CD4-positive, alpha-beta memory T cell (primary cell): Measurements from ENCODE around the gene ZNF777. TPM values are rescaled to one million over a fixed set of nuclear protein-coding genes. Genes with fewer than 3 reads are reported as not detected.

Source experiments
- CTCF ChIA-PET: fragments of 350-600 bp; sonication (Branson Sonifier 250); formaldehyde crosslinking; loops from one replicate; lab custom pipeline; 2021; ENCODE audit warnings: inconsistent platforms; ENCODE audit not compliant: partially characterized antibody; lab: Charles Lee
- POLR2A ChIA-PET: fragments of 350-600 bp; sonication (Branson Sonifier 250); formaldehyde crosslinking; loops from one replicate; lab custom pipeline; 2021; ENCODE audit not compliant: partially characterized antibody; lab: Charles Lee
- DNase-seq, 5 donors: peaks; one replicate each; pipeline versions ENCODE4 v3.0.0 to v3.0.0-alpha.2; 2020 to 2022; ENCODE audit warnings: mixed read lengths in 1 of 5
- H3K27ac ChIP-seq: one replicate; pipeline ENCODE4 v1.7.0; 2013; ENCODE audit warnings: low read depth, low read length
- H3K27me3 ChIP-seq: 2 replicates; pipeline ENCODE4 v1.7.0; 2013; ENCODE audit warnings: mild to moderate bottlenecking, low read length, moderate library complexity; ENCODE audit not compliant: insufficient read depth
- H3K36me3 ChIP-seq: 2 replicates; pipeline ENCODE4 v1.7.0; 2013; ENCODE audit warnings: mild to moderate bottlenecking, low read length, moderate library complexity; ENCODE audit not compliant: insufficient read depth
- H3K4me1 ChIP-seq: 2 replicates; pipeline ENCODE4 v1.7.0; 2013; ENCODE audit warnings: mild to moderate bottlenecking, low read length, moderate library complexity; ENCODE audit not compliant: insufficient read depth
- H3K4me3 ChIP-seq, 2 donors: one replicate each; pipeline ENCODE4 v1.7.0; 2013; ENCODE audit warnings: low read length in 2 of 2, mild to moderate bottlenecking in 1 of 2
- H3K9me3 ChIP-seq, 2 donors: one replicate each; pipeline ENCODE4 v1.7.0; 2013; ENCODE audit warnings: low read length in 2 of 2, control low read depth in 1 of 2; ENCODE audit not compliant: control insufficient read depth in 1 of 2
- H3K27ac Mint-ChIP-seq, 7 donors: one replicate each; pipeline ENCODE4 v1.8.0; 2020 to 2021; ENCODE audit warnings: mixed read lengths in 7 of 7, mild to moderate bottlenecking in 6 of 7, inconsistent platforms in 3 of 7, moderate library complexity in 3 of 7
- H3K27me3 Mint-ChIP-seq, 2 donors: one replicate each; pipeline ENCODE4 v1.8.0; 2020 to 2021; ENCODE audit warnings: mixed read lengths in 2 of 2
- H3K36me3 Mint-ChIP-seq, 2 donors: one replicate each; pipeline ENCODE4 v1.8.0; 2020 to 2021; ENCODE audit warnings: mixed read lengths in 2 of 2, inconsistent platforms in 1 of 2, mild to moderate bottlenecking in 1 of 2
- H3K4me1 Mint-ChIP-seq, 4 donors: one replicate each; pipeline ENCODE4 v1.8.0; 2020 to 2021; ENCODE audit warnings: mixed read lengths in 4 of 4, mild to moderate bottlenecking in 1 of 4
- H3K4me3 Mint-ChIP-seq, 8 donors: one replicate each; pipeline ENCODE4 v1.8.0; 2020 to 2021; ENCODE audit warnings: mixed read lengths in 8 of 8, mild to moderate bottlenecking in 7 of 8, moderate library complexity in 6 of 8, inconsistent platforms in 3 of 8
- H3K9me3 Mint-ChIP-seq, 8 donors: one replicate each; pipeline ENCODE4 v1.8.0; 2020 to 2021; ENCODE audit warnings: mixed read lengths in 8 of 8, mild to moderate bottlenecking in 5 of 8, inconsistent platforms in 3 of 8, moderate library complexity in 1 of 8
- intact Hi-C: fragments of 100-400 bp; cut with micrococcal nuclease; formaldehyde crosslinking; loops from one replicate; pipeline ENCODE4 v1.15.1; 2023
- polyA plus RNA-seq, 2 donors: library from polyadenylated mRNA; unstranded; fragments of 300-500 nt; fragmentation: Illumina TruSeq; gene quantifications; one replicate each; pipeline ENCODE4 v1.2.3, GENCODE V29; 2021
- total RNA-seq, 2 experiments: library from RNA; stranded (reverse); gene quantifications; one replicate each; pipeline ENCODE4 v1.2.3, GENCODE V29; 2021

Gene ZNF777
- total and polyA plus RNA-seq, 4 experiments from 2014 or later: 0.19 to 16.8 (median 9.8) TPM

- Histone ChIP-seq H3K9me3 (no peaks in the 10 kb centered on the region), H3K27ac (no peak overlapping the region), H3K36me3 (peaks cover 23% of the 10 kb centered on the region), H3K27me3 (no peaks in the 10 kb centered on the region), H3K4me3 (no peak overlapping the region), H3K4me1 (peaks cover 10% of the 10 kb centered on the region)
- POLR2A ChIA-PET: no interaction called here
- no peaks in the 10 kb centered on the region for H3K27me3 Mint-ChIP-seq
- no peak for DNase-seq
- no peaks in the 10 kb centered on the region for H3K9me3 Mint-ChIP-seq
- peak overlapping the region in 1 of 7 donors; percentile 57 for H3K27ac Mint-ChIP-seq
- no peak overlapping the region for H3K4me3 Mint-ChIP-seq
- CTCF ChIA-PET: interaction anchor here (1.5 kb wide), 1 partner anchor 159 kb away, joined by 4 read pairs; no protein-coding TSS in a partner anchor
- H3K4me1 Mint-ChIP-seq: peaks cover 10 to 16% (median 14%) of the 10 kb centered on the region in 4 donors
- intact Hi-C loops: no loop called here
- H3K36me3 Mint-ChIP-seq: peaks cover 32 to 47% of the 10 kb centered on the region in 2 donors
Observed at GRCh38 chr7:149443523-149443922, 17.3 kb downstream of the ZNF777 start.

- no peak overlapping the region for H3K27ac ChIP-seq
- Mint-ChIP-seq H3K27ac (no peak overlapping the region), H3K27me3 (no peaks in the 10 kb centered on the region), H3K9me3 (no peaks in the 10 kb centered on the region), H3K4me3 (no peak overlapping the region), H3K4me1 (peaks cover 10 to 16% (median 14%) of the 10 kb centered on the region in 4 donors), H3K36me3 (peaks cover 32 to 47% of the 10 kb centered on the region in 2 donors)
- H3K4me1 ChIP-seq: peaks cover 10% of the 10 kb centered on the region
- intact Hi-C loops: no loop called here
- DNase-seq: no peak
- H3K9me3 ChIP-seq: no peaks in the 10 kb centered on the region
- no peaks in the 10 kb centered on the region for H3K27me3 ChIP-seq
- POLR2A ChIA-PET: no interaction called here
- peaks cover 22% of the 10 kb centered on the region for H3K36me3 ChIP-seq
- CTCF ChIA-PET: interaction anchor here (2.8 kb wide), 1 partner anchor 18 kb away, joined by 7 read pairs; the partner anchor contains the start of gene ZNF777
- no peak overlapping the region for H3K4me3 ChIP-seq
Observed at GRCh38 chr7:149442924-149443323, 17.9 kb downstream of the ZNF777 start.

- CTCF ChIA-PET: interaction anchor here (1.3 to 2.8 kb wide), 3 partner anchors 14 to 21 kb away, joined by 3 to 9 read pairs (median 7); partner anchors contain the start of gene ZNF777
- DNase-seq: no peak
- H3K27me3 ChIP-seq: no peaks in the 10 kb centered on the region
- no peak overlapping the region for H3K27ac ChIP-seq
- Mint-ChIP-seq H3K4me1 (peaks cover 10 to 12% (median 11%) of the 10 kb centered on the region in 4 donors), H3K9me3 (no peaks in the 10 kb centered on the region), H3K4me3 (no peak overlapping the region), H3K27ac (peak overlapping the region in 6 of 7 donors; percentile 13 to 66 (median 36)), H3K27me3 (no peaks in the 10 kb centered on the region), H3K36me3 (peaks cover 25 to 44% of the 10 kb centered on the region in 2 donors)
- intact Hi-C loops: no loop called here
- H3K4me3 ChIP-seq: no peak overlapping the region
- H3K36me3 ChIP-seq: peaks cover 7% of the 10 kb centered on the region
- peaks cover 10% of the 10 kb centered on the region for H3K4me1 ChIP-seq
- POLR2A ChIA-PET: interaction anchor here (1.2 kb wide), 1 partner anchor 18 kb away, joined by 4 read pairs; no protein-coding TSS in a partner anchor
- H3K9me3 ChIP-seq: no peaks in the 10 kb centered on the region
Observed at GRCh38 chr7:149440222-149440621, 20.6 kb downstream of the ZNF777 start.

DNA sequence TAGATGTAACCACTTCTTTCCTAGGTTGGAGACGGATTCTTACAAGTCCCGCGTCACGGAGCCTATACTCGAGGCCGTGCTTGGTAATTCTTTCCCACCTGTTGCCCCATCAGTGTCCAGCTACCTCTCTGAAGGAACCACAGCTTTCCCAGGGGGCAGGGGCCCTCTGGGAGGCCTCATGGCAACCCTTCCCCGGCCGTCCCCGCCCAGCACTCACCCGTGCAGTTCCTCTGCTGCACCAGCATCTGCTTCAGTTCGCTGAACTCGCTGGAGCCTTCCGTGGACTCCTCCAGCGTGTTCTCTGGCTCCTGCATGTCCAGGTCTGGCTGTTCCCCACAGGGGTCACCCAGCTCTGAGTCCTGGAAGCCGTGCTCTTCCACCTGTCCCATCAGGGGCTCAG is 24.5 kb downstream of the ZNF777 start:
- H3K4me3 ChIP-seq: no peak overlapping the region
- intact Hi-C loops: no loop called here
- H3K9me3 ChIP-seq: no peaks in the 10 kb centered on the region
- H3K36me3 Mint-ChIP-seq: peaks cover 45 to 58% of the 10 kb centered on the region in 2 donors
- H3K27ac ChIP-seq: no peak overlapping the region
- H3K4me1 ChIP-seq: peaks cover 10% of the 10 kb centered on the region
- POLR2A ChIA-PET: no interaction called here
- H3K36me3 ChIP-seq: peaks cover 9% of the 10 kb centered on the region
- H3K27me3 Mint-ChIP-seq: no peaks in the 10 kb centered on the region
- H3K27ac Mint-ChIP-seq: peak overlapping the region in 1 of 7 donors; percentile 43
- no peak for DNase-seq
- CTCF ChIA-PET: interaction anchor here (1.0 kb wide), 1 partner anchor 13 kb away, joined by 3 read pairs; no protein-coding TSS in a partner anchor
- H3K4me3 Mint-ChIP-seq: no peak overlapping the region
- H3K9me3 Mint-ChIP-seq: no peaks in the 10 kb centered on the region
- no peaks in the 10 kb centered on the region for H3K27me3 ChIP-seq
- H3K4me1 Mint-ChIP-seq: peaks cover 10 to 11% (median 10%) of the 10 kb centered on the region in 4 donors

- Mint-ChIP-seq H3K4me3 (no peak overlapping the region), H3K27ac (no peak overlapping the region), H3K36me3 (peaks cover 50 to 66% of the 10 kb centered on the region in 2 donors), H3K4me1 (peaks cover 0 to 7% (median 3%) of the 10 kb centered on the region in 4 donors), H3K27me3 (no peaks in the 10 kb centered on the region), H3K9me3 (no peaks in the 10 kb centered on the region)
- no peak for DNase-seq
- intact Hi-C loops: no loop called here
- Histone ChIP-seq H3K27ac (no peak overlapping the region), H3K4me1 (no peaks in the 10 kb centered on the region), H3K4me3 (no peak overlapping the region), H3K27me3 (no peaks in the 10 kb centered on the region), H3K36me3 (peaks cover 14% of the 10 kb centered on the region), H3K9me3 (no peaks in the 10 kb centered on the region)
- ChIA-PET CTCF (no interaction called here), POLR2A (no interaction called here)
Observed at GRCh38 chr7:149433124-149433523, 27.7 kb downstream of the ZNF777 start.

DNA sequence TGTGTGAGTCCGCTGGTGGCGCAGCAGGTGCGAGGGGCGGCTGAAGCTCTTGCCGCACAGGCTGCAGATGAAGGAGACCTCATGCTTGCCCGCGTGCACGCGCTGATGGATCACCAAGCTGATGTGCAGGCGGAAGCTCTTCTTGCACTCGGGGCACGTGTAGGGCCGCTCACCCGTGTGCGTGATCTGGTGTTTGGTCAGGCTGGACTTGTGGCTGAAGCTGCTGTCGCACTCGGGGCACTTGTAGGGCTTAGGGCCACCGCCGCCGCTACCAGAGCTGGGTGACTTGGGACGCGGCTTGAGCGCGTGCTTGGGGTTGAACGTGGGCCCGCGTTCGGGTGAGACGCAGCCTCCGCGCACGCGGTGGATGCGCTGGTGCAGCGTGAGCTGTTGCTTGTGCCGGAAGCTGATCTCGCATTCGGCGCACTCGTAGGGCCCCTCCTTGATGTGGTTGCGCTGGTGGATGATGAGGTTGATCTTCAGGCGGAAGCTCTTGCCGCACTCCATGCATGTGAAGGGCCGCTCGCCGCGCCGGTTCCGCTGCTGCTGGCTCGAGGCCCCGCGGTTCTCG is 28.7 kb downstream of the ZNF777 start:
- H3K4me1 ChIP-seq: no peaks in the 10 kb centered on the region
- no peaks in the 10 kb centered on the region for H3K27me3 ChIP-seq
- H3K4me3 Mint-ChIP-seq: no peak overlapping the region
- no peak overlapping the region for H3K27ac ChIP-seq
- DNase-seq: no peak
- ChIA-PET POLR2A (no interaction called here), CTCF (no interaction called here)
- no peak overlapping the region for H3K4me3 ChIP-seq
- no peaks in the 10 kb centered on the region for H3K9me3 ChIP-seq
- no peaks in the 10 kb centered on the region for H3K9me3 Mint-ChIP-seq
- peaks cover 0 to 7% (median 3%) of the 10 kb centered on the region in 4 donors for H3K4me1 Mint-ChIP-seq
- intact Hi-C loops: no loop called here
- H3K27ac Mint-ChIP-seq: no peak overlapping the region
- H3K36me3 Mint-ChIP-seq: peaks cover 46 to 62% of the 10 kb centered on the region in 2 donors
- H3K36me3 ChIP-seq: peaks cover 14% of the 10 kb centered on the region
- H3K27me3 Mint-ChIP-seq: no peaks in the 10 kb centered on the region

- H3K27ac ChIP-seq: no peak overlapping the region
- Mint-ChIP-seq H3K4me3 (no peak overlapping the region), H3K36me3 (peaks cover 43 to 58% of the 10 kb centered on the region in 2 donors), H3K4me1 (peaks cover 0 to 7% (median 3%) of the 10 kb centered on the region in 4 donors), H3K27ac (no peak overlapping the region), H3K9me3 (no peaks in the 10 kb centered on the region), H3K27me3 (no peaks in the 10 kb centered on the region)
- DNase-seq: no peak
- ChIA-PET CTCF (interaction anchor here (1.4 kb wide), 1 partner anchor 9 kb away, joined by 4 read pairs; no protein-coding TSS in a partner anchor), POLR2A (no interaction called here)
- no peaks in the 10 kb centered on the region for H3K4me1 ChIP-seq
- H3K9me3 ChIP-seq: no peaks in the 10 kb centered on the region
- intact Hi-C loops: no loop called here
- H3K27me3 ChIP-seq: no peaks in the 10 kb centered on the region
- H3K4me3 ChIP-seq: no peak overlapping the region
- H3K36me3 ChIP-seq: peaks cover 13% of the 10 kb centered on the region
Observed at GRCh38 chr7:149431486-149432120, 29.3 kb downstream of the ZNF777 start.
